GM12891 (cell line): ENCODE measurements around the gene NKX2-1.
"Not testable (repeated sequence)": the region's sequence is repeated elsewhere in the genome, so short reads cannot be mapped to it uniquely, and the experiment has no call there.

Experiments
- DNase-seq: peaks from one replicate; pipeline ENCODE4 v3.0.0; 2011; ENCODE audit warnings: low spot score; ENCODE audit not compliant: insufficient read length
- FAIRE-seq: peaks from 2 replicates; lab custom pipeline; 2011; peaks lifted over from hg19 to GRCh38; lab: Jason Lieb, UNC
- PAX5 ChIP-seq: IDR thresholded peaks from 2 replicates; pipeline ENCODE4 v1.6.1; 2011; ENCODE audit warnings: low read length, moderate library complexity, mild to moderate bottlenecking; ENCODE audit not compliant: insufficient read depth, severe bottlenecking
- POLR2A ChIP-seq: IDR thresholded peaks from 2 replicates; pipeline ENCODE4 v1.6.1; 2011; ENCODE audit warnings: low read depth, low read length, control low read depth
- POLR2AphosphoS5 ChIP-seq: IDR thresholded peaks from 2 replicates; pipeline ENCODE4 v1.6.1; 2011; ENCODE audit warnings: low read depth, low read length, control low read depth
- POU2F2 ChIP-seq: IDR thresholded peaks from 2 replicates; pipeline ENCODE4 v1.6.1; 2011; ENCODE audit warnings: low read depth, mild to moderate bottlenecking, control low read depth, low read length, moderate library complexity
- SPI1 ChIP-seq: IDR thresholded peaks from 2 replicates; pipeline ENCODE4 v1.6.1; 2011; ENCODE audit warnings: low read depth, low read length, control low read depth
- TAF1 ChIP-seq: IDR thresholded peaks from 2 replicates; pipeline ENCODE4 v1.6.1; 2011; ENCODE audit warnings: low read depth, low read length, control low read depth

Gene NKX2-1

GRCh38 chr14:36498938-36499337 is 21.1 kb downstream of the NKX2-1 start:
- FAIRE-seq (no peak), DNase-seq (no peak)
- no peak for TF ChIP-seq SPI1
- TF ChIP-seq POLR2A, result no peak
- TF ChIP-seq POLR2AphosphoS5, result no peak
- TF ChIP-seq PAX5, result no peak
- no peak for TF ChIP-seq TAF1
- no peak for TF ChIP-seq POU2F2

- DNase-seq (no peak), FAIRE-seq (no peak)
- no peak for TF ChIP-seq POU2F2
- no peak for TF ChIP-seq POLR2AphosphoS5
- TF ChIP-seq POLR2A, result no peak
- no peak for TF ChIP-seq PAX5
- no peak for TF ChIP-seq TAF1
- TF ChIP-seq SPI1, result no peak
Observed at GRCh38 chr14:36496346-36496745, 23.7 kb downstream of the NKX2-1 start.

- FAIRE-seq (no peak), DNase-seq (no peak)
- TF ChIP-seq POLR2A, result no peak
- TF ChIP-seq SPI1, result no peak
- no peak for TF ChIP-seq TAF1
- no peak for TF ChIP-seq POU2F2
- TF ChIP-seq PAX5, result no peak
- no peak for TF ChIP-seq POLR2AphosphoS5
Observed at GRCh38 chr14:36495666-36496065, 24.4 kb downstream of the NKX2-1 start.

- no peak for DNase-seq
- TF ChIP-seq TAF1 (no peak), POU2F2 (no peak), POLR2A (no peak), SPI1 (no peak), PAX5 (no peak), POLR2AphosphoS5 (no peak)
- FAIRE-seq, result no peak
Observed at GRCh38 chr14:36493761-36494160, 26.3 kb downstream of the NKX2-1 start.

- TF ChIP-seq SPI1, result peak; percentile 77
- TF ChIP-seq POU2F2, result no peak
- DNase-seq (no peak), FAIRE-seq (no peak)
Observed at GRCh38 chr14:36485773-36486172, 34.3 kb downstream of the NKX2-1 start.

- FAIRE-seq, result no peak
- no peak for DNase-seq
- TF ChIP-seq TAF1, result no peak
- TF ChIP-seq POLR2A, result no peak
- no peak for TF ChIP-seq POU2F2
- no peak for TF ChIP-seq SPI1
Observed at GRCh38 chr14:36479344-36479743, 40.7 kb downstream of the NKX2-1 start.

- FAIRE-seq (no peak), DNase-seq (no peak)
- TF ChIP-seq TAF1, result no peak
- TF ChIP-seq SPI1, result no peak
- no peak for TF ChIP-seq POLR2AphosphoS5
- TF ChIP-seq POU2F2, result no peak
- no peak for TF ChIP-seq PAX5
- TF ChIP-seq POLR2A, result no peak
Observed at GRCh38 chr14:36478782-36479181, 41.2 kb downstream of the NKX2-1 start.

- no peak for TF ChIP-seq POLR2AphosphoS5
- TF ChIP-seq SPI1, result no peak
- TF ChIP-seq PAX5, result no peak
- TF ChIP-seq POLR2A, result no peak
- no peak for TF ChIP-seq TAF1
- no peak for TF ChIP-seq POU2F2
- DNase-seq, result no peak
- no peak for FAIRE-seq
Observed at GRCh38 chr14:36477266-36477665, 42.8 kb downstream of the NKX2-1 start.

GRCh38 chr14:36476061-36476460 is 44.0 kb downstream of the NKX2-1 start:
- FAIRE-seq, DNase-seq: not testable (repeated sequence)

- DNase-seq (no peak), FAIRE-seq (no peak)
- TF ChIP-seq POU2F2, result no peak
- no peak for TF ChIP-seq POLR2A
- no peak for TF ChIP-seq SPI1
- no peak for TF ChIP-seq TAF1
- no peak for TF ChIP-seq PAX5
- TF ChIP-seq POLR2AphosphoS5, result no peak
Observed at GRCh38 chr14:36474593-36474992, 45.4 kb downstream of the NKX2-1 start.

GRCh38 chr14:36471431-36471830 is 48.6 kb downstream of the NKX2-1 start:
- no peak for DNase-seq
- no peak for TF ChIP-seq POLR2A
- FAIRE-seq, result no peak
